Keratinocyte (primary cell): ENCODE data around the gene TMEM33. TPM values are rescaled to one million over a fixed set of nuclear protein-coding genes. Genes with fewer than 3 reads are reported as not detected.
"Not testable (repeated sequence)": the region's sequence is repeated elsewhere in the genome, so short reads cannot be mapped to it uniquely, and the experiment has no call there.

Experiments used
- DNase-seq: peaks from one replicate; pipeline ENCODE4 v3.0.0-alpha.2; 2011; ENCODE audit warnings: low read depth, missing footprints, low spot score
- FAIRE-seq: peaks from 2 replicates; lab custom pipeline; 2011; peaks lifted over from hg19 to GRCh38; lab: Jason Lieb, UNC
- H2AFZ ChIP-seq: 2 replicates; pipeline ENCODE4 v1.6.0; 2012; ENCODE audit warnings: low read length, control low read depth, inconsistent platforms; ENCODE audit not compliant: control insufficient read depth
- H3K27ac ChIP-seq: 2 replicates; pipeline ENCODE4 v1.5.1; 2011; ENCODE audit warnings: low read length; ENCODE audit not compliant: control insufficient read depth, insufficient read depth
- H3K27me3 ChIP-seq: 3 replicates; pipeline ENCODE4 v1.6.0; 2011; ENCODE audit warnings: low read length; ENCODE audit not compliant: control insufficient read depth, insufficient read depth; ENCODE audit errors: extremely low read depth
- H3K36me3 ChIP-seq, 2 experiments: 2 replicates in 1 of 2; 3 replicates in 1 of 2; pipeline ENCODE4 v1.5.1; 2011; ENCODE audit warnings: low read length in 2 of 2, mild to moderate bottlenecking in 1 of 2; ENCODE audit not compliant: control insufficient read depth in 2 of 2, insufficient read depth in 2 of 2; ENCODE audit errors: extremely low read depth in 1 of 2
- H3K4me1 ChIP-seq: 3 replicates; pipeline ENCODE4 v1.5.1; 2011; ENCODE audit warnings: low read length; ENCODE audit not compliant: control insufficient read depth, insufficient read depth; ENCODE audit errors: extremely low read depth
- H3K4me2 ChIP-seq: 3 replicates; pipeline ENCODE4 v1.6.0; 2011; ENCODE audit warnings: low read depth, low read length; ENCODE audit not compliant: control insufficient read depth, insufficient read depth; ENCODE audit errors: extremely low read depth
- H3K4me3 ChIP-seq, 3 experiments: fragments of 200-600 bp in 1 of 3; sonication (generic) in 1 of 3; 2 replicates in 2 of 3; 3 replicates in 1 of 3; pipeline ENCODE4 v1.5.1; 2011 to 2016; ENCODE audit warnings: low read length in 3 of 3, mild to moderate bottlenecking in 3 of 3, control low read depth in 2 of 3, inconsistent platforms in 1 of 3, low read depth in 1 of 3, mixed read lengths in 1 of 3, mixed run types in 1 of 3, moderate library complexity in 1 of 3; ENCODE audit not compliant: control insufficient read depth in 2 of 3, insufficient read depth in 2 of 3; ENCODE audit errors: extremely low read depth in 1 of 3
- H3K79me2 ChIP-seq: 2 replicates; pipeline ENCODE4 v1.6.0; 2012; ENCODE audit warnings: low read length; ENCODE audit not compliant: control insufficient read depth, insufficient read depth
- H3K9ac ChIP-seq: 3 replicates; pipeline ENCODE4 v1.6.0; 2011; ENCODE audit warnings: low read length; ENCODE audit not compliant: control insufficient read depth, insufficient read depth; ENCODE audit errors: extremely low read depth
- H3K9me1 ChIP-seq: 3 replicates; pipeline ENCODE4 v1.6.0; 2011; ENCODE audit warnings: low read length; ENCODE audit not compliant: control insufficient read depth, insufficient read depth; ENCODE audit errors: extremely low read depth
- H3K9me3 ChIP-seq: 2 replicates; pipeline ENCODE4 v1.5.1; 2012; ENCODE audit warnings: low read depth, low read length; ENCODE audit not compliant: control insufficient read depth
- H4K20me1 ChIP-seq: 3 replicates; pipeline ENCODE4 v1.6.0; 2011; ENCODE audit warnings: low read length; ENCODE audit not compliant: control insufficient read depth, insufficient read depth; ENCODE audit errors: extremely low read depth
- CTCF ChIP-seq, 3 experiments: IDR thresholded peaks in 1 of 3; conservative IDR thresholded peaks in 1 of 3; optimal IDR thresholded peaks in 1 of 3; 2 replicates in 2 of 3; 3 replicates in 1 of 3; pipeline versions ENCODE3 to v1.5.1; 2011; ENCODE audit warnings: low read length in 3 of 3, mild to moderate bottlenecking in 3 of 3, moderate library complexity in 2 of 3, control low read depth in 1 of 3, inconsistent platforms in 1 of 3; ENCODE audit not compliant: insufficient read depth in 2 of 3; ENCODE audit errors: extremely low read depth in 1 of 3
- EZH2 ChIP-seq: IDR thresholded peaks from one replicate; pipeline ENCODE4 v1.6.1; 2012; ENCODE audit warnings: inconsistent platforms, mild to moderate bottlenecking, low read length, moderate library complexity
- dilution Hi-C: fragments of 300-500 bp; cut with MboI; formaldehyde crosslinking; loops from one replicate; pipeline ENCODE4 v1.7.0; 2020; ENCODE audit warnings: low sequenced_read_pairs; ENCODE audit not compliant: extremely low pct_ligation_motif_present
- polyA plus RNA-seq, 5 experiments: library from polyadenylated mRNA; depleted of rRNA in 3 of 5; stranded (reverse) in 3 of 5; stranded (forward) in 1 of 5; unstranded in 1 of 5; fragments of >200 nt; gene quantifications; 1 replicate in 1 of 5; 2 replicates in 3 of 5; 3 replicates in 1 of 5; pipeline versions ENCODE4 v1.2.1 to v1.2.3, GENCODE V29; 2011 to 2012; ENCODE audit warnings: missing spikeins in 2 of 5, low read depth in 1 of 5, low replicate concordance in 1 of 5

The TMEM33 gene
- polyA plus RNA-seq, 1 donor (not counting 4 experiments of a cell fraction or from before 2014, with no cell fraction given): 133 TPM

GRCh38 chr4:41897698-41898097 is 37.5 kb upstream of the TMEM33 start:
- Histone ChIP-seq H3K4me1 (no peaks in the 10 kb centered on the region), H3K27ac (no peak overlapping the region), H4K20me1 (no peaks in the 10 kb centered on the region), H3K4me2 (no peak overlapping the region), H3K9me1 (no peaks in the 10 kb centered on the region), H3K9me3 (no peaks in the 10 kb centered on the region), H3K4me3 (no peak overlapping the region), H3K9ac (no peak overlapping the region), H3K36me3 (no peaks in the 10 kb centered on the region), H2AFZ (no peak overlapping the region), H3K79me2 (no peaks in the 10 kb centered on the region), H3K27me3 (no peaks in the 10 kb centered on the region)
- dilution Hi-C loops: no loop called here
- no peak for FAIRE-seq
- TF ChIP-seq CTCF (optimal IDR thresholded peaks at IDR 0.05 in 1 of 3, IDR thresholded peaks at IDR 0.05 in 1 of 3, conservative IDR thresholded peaks at IDR 0.05 in 1 of 3; ENCODE audit: extremely low read depth in 1 of 3, insufficient read depth in 2 of 3, low read length in 3 of 3) (no peak), EZH2 (no peak)
- DNase-seq: no peak

- H3K9me1 ChIP-seq, H3K4me3 ChIP-seq, H3K27ac ChIP-seq, H3K4me1 ChIP-seq, H3K9me3 ChIP-seq, H3K36me3 ChIP-seq, H2AFZ ChIP-seq, dilution Hi-C loops, DNase-seq, H3K9ac ChIP-seq, FAIRE-seq, H4K20me1 ChIP-seq, H3K4me2 ChIP-seq, H3K27me3 ChIP-seq, H3K79me2 ChIP-seq: not testable (repeated sequence)
Observed at GRCh38 chr4:41909136-41909535, 26.1 kb upstream of the TMEM33 start.

- H3K9me3 ChIP-seq: no peaks in the 10 kb centered on the region
- H3K27ac ChIP-seq: no peak overlapping the region
- peak overlapping the region; percentile 66 for H2AFZ ChIP-seq
- no peak overlapping the region for H3K9ac ChIP-seq
- no peaks in the 10 kb centered on the region for H3K79me2 ChIP-seq
- dilution Hi-C loops: no loop called here
- H3K4me2 ChIP-seq: no peak overlapping the region
- DNase-seq (no peak), FAIRE-seq (no peak)
- no peak overlapping the region for H3K4me3 ChIP-seq
- H3K4me1 ChIP-seq: peaks cover 5% of the 10 kb centered on the region
- no peak for TF ChIP-seq CTCF (optimal IDR thresholded peaks at IDR 0.05 in 1 of 3, IDR thresholded peaks at IDR 0.05 in 1 of 3, conservative IDR thresholded peaks at IDR 0.05 in 1 of 3; ENCODE audit: extremely low read depth in 1 of 3, insufficient read depth in 2 of 3, low read length in 3 of 3)
- TF ChIP-seq EZH2: no peak
- no peaks in the 10 kb centered on the region for H3K27me3 ChIP-seq
- no peaks in the 10 kb centered on the region for H3K36me3 ChIP-seq
- no peaks in the 10 kb centered on the region for H4K20me1 ChIP-seq
- H3K9me1 ChIP-seq: no peaks in the 10 kb centered on the region
Observed at GRCh38 chr4:41912546-41912945, 22.7 kb upstream of the TMEM33 start.
